GM23248 (cell line): Measurements from ENCODE around the gene SART1. TPM values are rescaled to one million over a fixed set of nuclear protein-coding genes. Genes with fewer than 3 reads are reported as not detected.

Source experiments
- DNase-seq: peaks from one replicate; pipeline ENCODE4 v3.0.0-alpha.2; 2015
- H2AFZ ChIP-seq: fragments of 200-600 bp; sonication (generic); 2 replicates; pipeline ENCODE4 v1.6.1; 2016; ENCODE audit warnings: antibody characterized with exemption
- H3F3A ChIP-seq: fragments of 200-600 bp; sonication (generic); 2 replicates; pipeline ENCODE4 v1.6.1; 2016; ENCODE audit warnings: mild to moderate bottlenecking, antibody characterized with exemption, mixed run types; ENCODE audit not compliant: insufficient read depth
- H3K27ac ChIP-seq: fragments of 200-600 bp; sonication (generic); 2 replicates; pipeline ENCODE4 v1.5.1; 2016; ENCODE audit warnings: mild to moderate bottlenecking
- H3K27me3 ChIP-seq: fragments of 200-600 bp; sonication (generic); replicated peaks from 2 replicates; pipeline ENCODE4 v1.6.1; 2016; ENCODE audit warnings: mild to moderate bottlenecking; ENCODE audit not compliant: insufficient read depth
- H3K36me3 ChIP-seq: fragments of 200-600 bp; sonication (generic); 2 replicates; pipeline ENCODE4 v1.6.1; 2016; ENCODE audit warnings: low read depth, mild to moderate bottlenecking
- H3K4me1 ChIP-seq: fragments of 200-600 bp; sonication (generic); 2 replicates; pipeline ENCODE4 v1.6.1; 2016; ENCODE audit warnings: mild to moderate bottlenecking; ENCODE audit not compliant: insufficient read depth
- H3K4me2 ChIP-seq: fragments of 200-600 bp; sonication (generic); one replicate; pipeline ENCODE4 v1.6.1; 2016; ENCODE audit warnings: mild to moderate bottlenecking; ENCODE audit not compliant: unreplicated experiment
- H3K4me3 ChIP-seq: fragments of 200-600 bp; sonication (generic); 2 replicates; pipeline ENCODE4 v1.5.1; 2016; ENCODE audit warnings: mild to moderate bottlenecking
- H3K79me2 ChIP-seq: fragments of 200-600 bp; sonication (generic); 2 replicates; pipeline ENCODE4 v1.6.1; 2016; ENCODE audit warnings: mild to moderate bottlenecking; ENCODE audit not compliant: insufficient read depth
- H3K9ac ChIP-seq: fragments of 200-600 bp; sonication (generic); 2 replicates; pipeline ENCODE4 v1.6.1; 2016; ENCODE audit warnings: mild to moderate bottlenecking
- H3K9me2 ChIP-seq: fragments of 200-600 bp; sonication (generic); 2 replicates; pipeline ENCODE4 v1.6.1; 2016; ENCODE audit warnings: mixed run types, mild to moderate bottlenecking, moderate library complexity; ENCODE audit not compliant: insufficient read depth
- H3K9me3 ChIP-seq: fragments of 200-600 bp; sonication (generic); one replicate; pipeline ENCODE4 v1.6.1; 2017; ENCODE audit warnings: low read depth
- H4K20me1 ChIP-seq: fragments of 200-600 bp; sonication (generic); 2 replicates; pipeline ENCODE4 v1.6.0; 2016; ENCODE audit not compliant: insufficient read depth
- EZH2 ChIP-seq: fragments of 200-600 bp; sonication (generic); IDR thresholded peaks from 2 replicates; pipeline ENCODE4 v1.6.1; 2018; ENCODE audit warnings: antibody characterized with exemption, mild to moderate bottlenecking; ENCODE audit not compliant: insufficient read depth, poor library complexity, severe bottlenecking
- EZH2phosphoT487 ChIP-seq: fragments of 200-600 bp; sonication (generic); IDR thresholded peaks from 2 replicates; pipeline ENCODE4 v1.6.1; 2018; ENCODE audit warnings: antibody characterized with exemption, moderate library complexity, mild to moderate bottlenecking, low read depth; ENCODE audit not compliant: insufficient read depth
- WGBS, 2 experiments: methylation state at CpG; one replicate each; pipeline ENCODE4 v1.1.6; 2015 to 2017; ENCODE audit warnings: low lambda C conversion rate in 2 of 2, low coverage in 1 of 2; ENCODE audit errors: missing lambda C conversion rate in 2 of 2; 5-methylcytosine and 5-hydroxymethylcytosine counted together
- in situ Hi-C: fragments of 300-500 bp; cut with MboI; formaldehyde crosslinking; loops from 2 replicates; pipeline ENCODE4 v1.15.0; 2020
- polyA plus RNA-seq: library from polyadenylated mRNA; unstranded; fragments of >200 nt; fragmentation: Nextera tagmentation; extraction: Ambion mirVana; gene quantifications from 2 replicates; pipeline ENCODE4 v1.2.1, GENCODE V29; 2016
- total RNA-seq: library from RNA; depleted of rRNA; stranded (reverse); fragments of >200 nt; shearing (Covaris generic); gene quantifications from 2 replicates; pipeline ENCODE4 v1.2.3, GENCODE V29; 2014

SART1 gene
- total and polyA plus RNA-seq, 2 experiments from 2014 or later: 27.7 to 48.6 TPM

GRCh38 chr11:65962141-65962564 is 619 bp downstream of the SART1 start:
- H3K27ac ChIP-seq: peak overlapping the region; percentile 18; the same call in 1 of the 2 replicates
- H3K4me1 ChIP-seq: peaks cover 17% of the 10 kb centered on the region
- H3K4me3 ChIP-seq: peak overlapping the region; percentile 88
- peaks cover 11% of the 10 kb centered on the region; the same call in 1 of the 2 replicates for H3K36me3 ChIP-seq
- H3K4me2 ChIP-seq: peak overlapping the region; percentile 100
- no peaks in the 10 kb centered on the region for H3K9me2 ChIP-seq
- no peaks in the 10 kb centered on the region for H4K20me1 ChIP-seq
- H3K9me3 ChIP-seq: no peaks in the 10 kb centered on the region
- no peaks in the 10 kb centered on the region for H3K27me3 ChIP-seq
- 9 to 14% methylated on average over 8 to 13 of the region's 13 CpGs for WGBS, 2 experiments
- peak overlapping the region; percentile 97 for H3K9ac ChIP-seq
- H3K79me2 ChIP-seq: peaks cover 47% of the 10 kb centered on the region
- no peak for DNase-seq
- in situ Hi-C loops: no loop called here
- H3F3A ChIP-seq: no peaks in the 10 kb centered on the region
- TF ChIP-seq EZH2: no peak
- no peak for TF ChIP-seq EZH2phosphoT487
- H2AFZ ChIP-seq: no peak overlapping the region

DNA sequence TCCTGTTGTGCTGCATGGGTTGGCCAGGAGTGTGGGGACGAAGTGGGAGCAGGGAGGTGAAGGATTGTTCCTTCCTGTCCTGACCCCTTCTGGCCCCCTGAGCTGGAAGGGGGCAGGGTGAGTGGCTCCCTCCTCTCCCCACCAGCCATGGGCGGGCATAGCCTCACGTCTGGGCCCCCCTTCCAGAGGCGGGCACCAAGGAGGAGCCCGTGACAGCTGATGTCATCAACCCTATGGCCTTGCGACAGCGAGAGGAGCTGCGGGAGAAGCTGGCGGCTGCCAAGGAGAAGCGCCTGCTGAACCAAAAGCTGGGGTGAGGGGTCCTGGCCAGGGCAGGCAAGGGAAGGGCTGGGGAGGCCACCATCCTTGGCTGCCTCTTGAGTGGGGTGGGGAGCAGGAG is 3.4 kb downstream of the SART1 start:
- peaks cover 17% of the 10 kb centered on the region for H3K4me1 ChIP-seq
- H2AFZ ChIP-seq: no peak overlapping the region
- no peaks in the 10 kb centered on the region for H3K9me3 ChIP-seq
- H3K27ac ChIP-seq: no peak overlapping the region
- no peak for TF ChIP-seq EZH2phosphoT487
- TF ChIP-seq EZH2: no peak
- H3K4me3 ChIP-seq: no peak overlapping the region
- H3K4me2 ChIP-seq: no peak overlapping the region
- no peak overlapping the region for H3K9ac ChIP-seq
- H3K79me2 ChIP-seq: peaks cover 67% of the 10 kb centered on the region
- no peaks in the 10 kb centered on the region for H3K9me2 ChIP-seq
- no peaks in the 10 kb centered on the region for H3F3A ChIP-seq
- H3K36me3 ChIP-seq: peaks cover 11% of the 10 kb centered on the region; the same call in 1 of the 2 replicates
- 83 to 84% methylated on average over 10 of the region's 10 CpGs for WGBS, 2 experiments
- DNase-seq: no peak
- in situ Hi-C loops: no loop called here
- no peaks in the 10 kb centered on the region for H4K20me1 ChIP-seq
- no peaks in the 10 kb centered on the region for H3K27me3 ChIP-seq

DNA sequence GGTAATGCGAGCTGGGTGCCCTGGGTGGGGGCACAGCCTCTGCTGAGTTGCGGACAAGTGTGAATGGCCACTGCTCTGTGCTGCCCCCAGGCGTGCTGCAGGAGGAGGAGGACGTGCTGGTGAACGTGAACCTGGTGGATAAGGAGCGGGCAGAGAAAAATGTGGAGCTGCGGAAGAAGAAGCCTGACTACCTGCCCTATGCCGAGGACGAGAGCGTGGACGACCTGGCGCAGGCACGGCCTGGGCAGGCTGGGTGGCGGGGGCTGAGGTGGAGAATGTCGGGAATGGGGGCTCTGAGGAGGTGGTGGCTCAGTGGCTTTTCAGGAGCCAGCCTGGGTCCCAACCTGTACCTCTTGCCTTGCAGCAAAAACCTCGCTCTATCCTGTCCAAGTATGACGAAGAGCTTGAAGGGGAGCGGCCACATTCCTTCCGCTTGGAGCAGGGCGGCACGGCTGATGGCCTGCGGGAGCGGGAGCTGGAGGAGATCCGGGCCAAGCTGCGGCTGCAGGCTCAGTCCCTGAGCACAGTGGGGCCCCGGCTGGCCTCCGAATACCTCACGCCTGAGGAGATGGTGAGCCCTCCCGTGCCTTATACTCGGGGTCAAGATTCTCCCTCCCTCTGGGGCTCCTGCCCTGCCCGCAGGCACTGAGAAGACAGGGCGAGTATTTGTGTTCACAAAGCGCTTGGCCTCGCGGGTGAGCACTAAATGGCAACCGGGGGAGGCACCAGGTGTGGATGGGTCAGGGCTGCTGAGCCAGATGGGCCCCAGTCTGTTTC is 4.6 kb downstream of the SART1 start:
- H3K9me3 ChIP-seq: no peaks in the 10 kb centered on the region
- H3K4me3 ChIP-seq: no peak overlapping the region
- H3F3A ChIP-seq: no peaks in the 10 kb centered on the region
- DNase-seq: no peak
- no peaks in the 10 kb centered on the region for H3K27me3 ChIP-seq
- H3K79me2 ChIP-seq: peaks cover 73% of the 10 kb centered on the region
- in situ Hi-C loops: no loop called here
- WGBS, 2 experiments: 92 to 93% methylated on average over 35 of the region's 36 CpGs
- no peak overlapping the region for H3K4me2 ChIP-seq
- H3K9ac ChIP-seq: no peak overlapping the region
- peaks cover 11% of the 10 kb centered on the region; the same call in 1 of the 2 replicates for H3K36me3 ChIP-seq
- no peak overlapping the region for H2AFZ ChIP-seq
- peaks cover 17% of the 10 kb centered on the region for H3K4me1 ChIP-seq
- no peaks in the 10 kb centered on the region for H3K9me2 ChIP-seq
- no peaks in the 10 kb centered on the region for H4K20me1 ChIP-seq
- TF ChIP-seq EZH2 (no peak), EZH2phosphoT487 (no peak)
- H3K27ac ChIP-seq: no peak overlapping the region

- H3K36me3 ChIP-seq: peaks cover 11% of the 10 kb centered on the region; the same call in 1 of the 2 replicates
- no peak overlapping the region for H3K9ac ChIP-seq
- TF ChIP-seq EZH2 (no peak), EZH2phosphoT487 (no peak)
- no peak overlapping the region for H2AFZ ChIP-seq
- H3K9me2 ChIP-seq: no peaks in the 10 kb centered on the region
- H4K20me1 ChIP-seq: no peaks in the 10 kb centered on the region
- in situ Hi-C loops: no loop called here
- H3K4me3 ChIP-seq: no peak overlapping the region
- WGBS, 2 experiments: 94 to 97% methylated on average over 17 to 30 of the region's 30 CpGs
- H3F3A ChIP-seq: peaks cover 10% of the 10 kb centered on the region; the same call in 1 of the 2 replicates
- no peaks in the 10 kb centered on the region for H3K9me3 ChIP-seq
- H3K27ac ChIP-seq: no peak overlapping the region
- H3K27me3 ChIP-seq: no peaks in the 10 kb centered on the region
- no peak for DNase-seq
- peaks cover 65% of the 10 kb centered on the region for H3K79me2 ChIP-seq
- H3K4me2 ChIP-seq: no peak overlapping the region
- H3K4me1 ChIP-seq: peaks cover 16% of the 10 kb centered on the region
These were observed 5.9 kb downstream of the SART1 start for GRCh38 chr11:65967329-65967934.
